ENCODE results near the gene ZNF304.

DNA sequence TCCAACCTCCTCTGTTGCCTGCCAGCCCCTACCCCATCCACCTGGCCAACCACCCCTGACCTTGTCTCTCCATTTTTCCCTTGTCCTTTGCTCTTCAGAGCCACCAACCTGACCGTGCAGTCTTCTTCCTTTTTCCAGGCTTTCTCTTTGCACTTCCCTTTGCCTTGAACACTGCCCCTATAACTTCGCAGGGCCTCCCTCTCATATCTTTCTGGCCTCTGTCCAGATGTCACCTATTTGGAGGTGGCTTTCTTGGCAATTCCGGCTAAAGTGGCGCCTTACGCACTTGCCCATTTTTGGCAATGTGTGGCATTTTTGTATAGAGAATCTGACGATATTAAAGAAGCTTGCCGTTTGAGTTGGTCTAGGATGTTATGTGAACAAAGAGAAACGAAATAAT, 30.0 kb upstream of the ZNF304 start:
- TF ChIP-seq, protein P1, sequence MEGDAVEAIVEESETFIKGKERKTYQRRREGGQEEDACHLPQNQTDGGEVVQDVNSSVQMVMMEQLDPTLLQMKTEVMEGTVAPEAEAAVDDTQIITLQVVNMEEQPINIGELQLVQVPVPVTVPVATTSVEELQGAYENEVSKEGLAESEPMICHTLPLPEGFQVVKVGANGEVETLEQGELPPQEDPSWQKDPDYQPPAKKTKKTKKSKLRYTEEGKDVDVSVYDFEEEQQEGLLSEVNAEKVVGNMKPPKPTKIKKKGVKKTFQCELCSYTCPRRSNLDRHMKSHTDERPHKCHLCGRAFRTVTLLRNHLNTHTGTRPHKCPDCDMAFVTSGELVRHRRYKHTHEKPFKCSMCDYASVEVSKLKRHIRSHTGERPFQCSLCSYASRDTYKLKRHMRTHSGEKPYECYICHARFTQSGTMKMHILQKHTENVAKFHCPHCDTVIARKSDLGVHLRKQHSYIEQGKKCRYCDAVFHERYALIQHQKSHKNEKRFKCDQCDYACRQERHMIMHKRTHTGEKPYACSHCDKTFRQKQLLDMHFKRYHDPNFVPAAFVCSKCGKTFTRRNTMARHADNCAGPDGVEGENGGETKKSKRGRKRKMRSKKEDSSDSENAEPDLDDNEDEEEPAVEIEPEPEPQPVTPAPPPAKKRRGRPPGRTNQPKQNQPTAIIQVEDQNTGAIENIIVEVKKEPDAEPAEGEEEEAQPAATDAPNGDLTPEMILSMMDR (IDR thresholded peaks at IDR 0.05), result no peak
- TF ChIP-seq EP300 (IDR thresholded peaks at IDR 0.05), result no peak
- no peak for TF ChIP-seq POLR2A (IDR thresholded peaks at IDR 0.05)
